HUES48 (cell line): ENCODE measurements around the gene FAT1.

Experiments
- H3K27ac ChIP-seq: one replicate; pipeline ENCODE4 v1.7.0; 2013; ENCODE audit warnings: low read depth, low read length, inconsistent platforms
- H3K27me3 ChIP-seq: 2 replicates; pipeline ENCODE4 v1.6.1; 2013; ENCODE audit warnings: mild to moderate bottlenecking, low read length; ENCODE audit not compliant: control insufficient read depth, insufficient read depth
- H3K36me3 ChIP-seq: 2 replicates; pipeline ENCODE4 v1.6.1; 2013; ENCODE audit warnings: low read length; ENCODE audit not compliant: control insufficient read depth, insufficient read depth
- H3K4me1 ChIP-seq: 2 replicates; pipeline ENCODE4 v1.6.1; 2013; ENCODE audit warnings: mild to moderate bottlenecking, low read length; ENCODE audit not compliant: control insufficient read depth, insufficient read depth
- H3K4me3 ChIP-seq: 2 replicates; pipeline ENCODE4 v1.5.1; 2013; ENCODE audit warnings: mild to moderate bottlenecking, low read depth, low read length
- H3K9ac ChIP-seq: 2 replicates; pipeline ENCODE4 v1.6.1; 2013; ENCODE audit warnings: mild to moderate bottlenecking, low read depth, low read length, moderate library complexity
- H3K9me3 ChIP-seq: 2 replicates; pipeline ENCODE4 v1.6.1; 2013; ENCODE audit warnings: low read length; ENCODE audit not compliant: control insufficient read depth, insufficient read depth

FAT1 gene

GRCh38 chr4:186630128-186630527 lies 93.5 kb downstream of the FAT1 start:
- H3K27me3 ChIP-seq, result no peaks in the 10 kb centered on the region
- peaks cover 75% of the 10 kb centered on the region for H3K36me3 ChIP-seq
- H3K27ac ChIP-seq, result no peak overlapping the region
- no peak overlapping the region for H3K4me3 ChIP-seq
- H3K4me1 ChIP-seq, result peaks cover 26% of the 10 kb centered on the region
- no peak overlapping the region for H3K9ac ChIP-seq
- H3K9me3 ChIP-seq, result no peaks in the 10 kb centered on the region

- H3K27me3 ChIP-seq, result no peaks in the 10 kb centered on the region
- peaks cover 85% of the 10 kb centered on the region for H3K36me3 ChIP-seq
- peaks cover 12% of the 10 kb centered on the region for H3K4me1 ChIP-seq
- peak overlapping the region; percentile 35 for H3K27ac ChIP-seq
- H3K9me3 ChIP-seq, result no peaks in the 10 kb centered on the region
- H3K4me3 ChIP-seq, result no peak overlapping the region
- H3K9ac ChIP-seq, result no peak overlapping the region
Measured at GRCh38 chr4:186628058-186628711, 95.5 kb downstream of the FAT1 start.

GRCh38 chr4:186627226-186627865 lies 96.3 kb downstream of the FAT1 start:
- H3K27me3 ChIP-seq, result no peaks in the 10 kb centered on the region
- H3K36me3 ChIP-seq, result peaks cover 84% of the 10 kb centered on the region

GRCh38 chr4:186624951-186625350 lies 98.7 kb downstream of the FAT1 start:
- H3K27me3 ChIP-seq, result no peaks in the 10 kb centered on the region
- H3K4me1 ChIP-seq, result peaks cover 7% of the 10 kb centered on the region
- peaks cover 79% of the 10 kb centered on the region for H3K36me3 ChIP-seq
- H3K27ac ChIP-seq, result no peak overlapping the region
- no peak overlapping the region for H3K4me3 ChIP-seq
- no peak overlapping the region for H3K9ac ChIP-seq
- no peaks in the 10 kb centered on the region for H3K9me3 ChIP-seq

More at GRCh38 chr4:186627226-186627865, 96.3 kb downstream of the FAT1 start:
- Histone ChIP-seq H3K27ac (no peak overlapping the region), H3K4me3 (no peak overlapping the region), H3K4me1 (peaks cover 7% of the 10 kb centered on the region), H3K9ac (no peak overlapping the region), H3K9me3 (no peaks in the 10 kb centered on the region)

GRCh38 chr4:186623546-186623945 lies 100.1 kb downstream of the FAT1 start:
- Histone ChIP-seq H3K36me3 (peaks cover 81% of the 10 kb centered on the region), H3K9me3 (no peaks in the 10 kb centered on the region), H3K4me1 (peaks cover 7% of the 10 kb centered on the region), H3K4me3 (no peak overlapping the region), H3K9ac (no peak overlapping the region), H3K27ac (no peak overlapping the region), H3K27me3 (no peaks in the 10 kb centered on the region)

DNA sequence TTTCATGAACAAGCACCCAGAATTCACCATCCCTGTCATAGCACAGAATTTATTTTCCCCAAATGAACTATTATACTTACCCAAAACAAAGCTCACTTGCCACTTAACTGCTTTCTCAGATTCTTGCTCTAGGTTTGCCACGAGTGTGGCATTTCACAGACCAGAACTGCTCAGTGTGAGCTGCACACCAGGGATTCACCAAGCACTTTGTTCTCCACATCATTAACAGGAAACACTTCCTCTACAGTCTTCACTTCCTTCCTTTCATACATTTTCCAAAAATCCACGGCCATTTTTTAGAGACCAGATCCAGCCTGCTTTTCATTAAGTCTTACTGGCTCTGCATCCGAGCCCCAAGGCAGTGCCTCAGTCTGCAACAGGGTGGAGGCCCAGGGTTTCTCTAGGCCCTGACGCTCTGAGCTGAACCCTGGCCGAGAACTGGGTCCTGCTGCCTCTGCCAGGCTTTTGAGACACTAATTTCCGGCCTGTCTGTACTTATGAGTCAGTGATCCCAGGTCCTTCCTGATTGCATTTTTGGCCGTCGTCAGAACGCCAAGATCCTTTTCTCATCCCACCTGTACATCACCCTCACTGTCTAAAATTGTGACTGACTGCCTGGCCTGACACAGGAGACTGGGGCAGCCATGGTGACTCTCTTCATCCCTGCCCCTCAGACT lies 100.7 kb downstream of the FAT1 start:
- H3K9ac ChIP-seq, result no peak overlapping the region
- H3K4me3 ChIP-seq, result no peak overlapping the region
- no peaks in the 10 kb centered on the region for H3K9me3 ChIP-seq
- no peak overlapping the region for H3K27ac ChIP-seq
- H3K27me3 ChIP-seq, result no peaks in the 10 kb centered on the region
- peaks cover 81% of the 10 kb centered on the region for H3K36me3 ChIP-seq
- H3K4me1 ChIP-seq, result peaks cover 7% of the 10 kb centered on the region

- no peak overlapping the region for H3K27ac ChIP-seq
- no peaks in the 10 kb centered on the region for H3K27me3 ChIP-seq
- H3K4me1 ChIP-seq, result peaks cover 7% of the 10 kb centered on the region
- H3K36me3 ChIP-seq, result peaks cover 80% of the 10 kb centered on the region
- H3K9ac ChIP-seq, result no peak overlapping the region
- no peaks in the 10 kb centered on the region for H3K9me3 ChIP-seq
- no peak overlapping the region for H3K4me3 ChIP-seq
Measured at GRCh38 chr4:186621959-186622553, 101.6 kb downstream of the FAT1 start.

DNA sequence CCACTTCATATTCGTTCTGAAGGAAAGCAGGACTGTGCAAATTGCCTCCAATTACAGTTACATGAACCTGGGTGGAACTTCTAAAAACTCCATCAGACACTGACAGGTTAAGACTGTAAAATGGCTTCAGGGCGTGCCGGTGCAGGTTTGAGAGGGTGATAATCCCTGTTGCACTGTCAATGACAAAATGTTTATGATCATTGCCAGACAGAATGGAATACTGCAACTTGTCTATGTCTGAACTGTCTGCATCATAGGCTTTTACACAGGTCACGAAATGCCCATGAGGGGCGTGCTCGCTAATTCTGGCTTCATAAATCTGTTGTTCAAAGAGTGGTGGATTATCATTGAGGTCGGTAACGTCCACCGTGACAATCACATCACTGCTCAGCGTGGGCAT lies 104.6 kb downstream of the FAT1 start:
- Histone ChIP-seq H3K4me1 (no peaks in the 10 kb centered on the region), H3K27me3 (no peaks in the 10 kb centered on the region), H3K9ac (no peak overlapping the region), H3K27ac (no peak overlapping the region), H3K9me3 (no peaks in the 10 kb centered on the region), H3K36me3 (peaks cover 92% of the 10 kb centered on the region), H3K4me3 (no peak overlapping the region)

DNA sequence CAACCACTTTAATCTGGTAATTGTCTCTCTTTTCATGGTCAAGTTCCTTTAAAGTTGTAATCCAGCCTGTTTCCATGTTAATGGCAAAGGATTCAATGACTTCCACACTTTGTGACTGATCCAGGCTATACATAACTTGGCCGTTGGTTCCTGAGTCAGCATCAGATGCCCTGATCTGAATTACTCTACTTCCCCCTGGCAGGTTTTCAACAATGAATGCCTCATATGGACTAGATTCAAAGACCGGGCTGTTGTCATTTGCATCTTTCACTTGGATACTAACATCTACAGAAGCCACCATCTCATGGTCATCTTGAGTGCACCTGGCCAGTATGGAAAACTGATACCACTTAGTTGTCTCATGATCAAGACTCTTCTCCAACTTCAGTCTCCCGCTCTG lies 105.7 kb downstream of the FAT1 start:
- Histone ChIP-seq H3K9me3 (no peaks in the 10 kb centered on the region), H3K36me3 (peaks cover 93% of the 10 kb centered on the region), H3K9ac (no peak overlapping the region), H3K27me3 (no peaks in the 10 kb centered on the region), H3K4me1 (no peaks in the 10 kb centered on the region), H3K4me3 (no peak overlapping the region), H3K27ac (no peak overlapping the region)

DNA sequence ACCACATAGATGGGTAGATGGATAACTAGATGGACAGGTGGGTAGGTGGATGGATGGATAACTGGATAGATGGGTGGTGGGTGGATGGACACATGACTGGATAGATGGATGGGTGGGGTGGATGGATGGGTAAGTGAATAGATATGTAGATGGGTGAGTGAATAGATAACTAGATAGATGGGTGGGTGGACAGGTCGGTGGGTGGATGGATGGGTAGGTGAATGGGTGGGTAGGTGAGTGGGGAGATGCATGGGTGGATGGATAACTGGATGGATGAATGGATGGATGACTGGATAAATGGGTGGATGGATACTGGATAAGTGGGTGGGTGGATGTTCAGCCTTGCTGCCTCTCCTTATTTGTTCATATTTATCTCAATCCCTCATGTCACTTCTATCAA lies 116.2 kb downstream of the FAT1 start:
- no peak overlapping the region for H3K27ac ChIP-seq
- no peak overlapping the region for H3K4me3 ChIP-seq
- no peaks in the 10 kb centered on the region for H3K4me1 ChIP-seq
- H3K36me3 ChIP-seq, result peaks cover 86% of the 10 kb centered on the region
- no peaks in the 10 kb centered on the region for H3K27me3 ChIP-seq
- H3K9me3 ChIP-seq, result no peaks in the 10 kb centered on the region
- no peak overlapping the region for H3K9ac ChIP-seq

- Histone ChIP-seq H3K36me3 (peaks cover 87% of the 10 kb centered on the region), H3K4me1 (no peaks in the 10 kb centered on the region), H3K9ac (no peak overlapping the region), H3K4me3 (no peak overlapping the region), H3K27me3 (no peaks in the 10 kb centered on the region), H3K9me3 (no peaks in the 10 kb centered on the region), H3K27ac (no peak overlapping the region)
Measured at GRCh38 chr4:186606591-186606992, 117.1 kb downstream of the FAT1 start.
